ENCODE measurements around the gene AARS2. TPM values are rescaled to one million over a fixed set of nuclear protein-coding genes. Genes with fewer than 3 reads are reported as not detected.

Gene AARS2
- total and polyA plus RNA-seq, 9 of the 15 experiments (the other 6 are each of a cell fraction or from before 2014, with no cell fraction given): 0.97 to 34.0 (median 18.3) TPM

DNA sequence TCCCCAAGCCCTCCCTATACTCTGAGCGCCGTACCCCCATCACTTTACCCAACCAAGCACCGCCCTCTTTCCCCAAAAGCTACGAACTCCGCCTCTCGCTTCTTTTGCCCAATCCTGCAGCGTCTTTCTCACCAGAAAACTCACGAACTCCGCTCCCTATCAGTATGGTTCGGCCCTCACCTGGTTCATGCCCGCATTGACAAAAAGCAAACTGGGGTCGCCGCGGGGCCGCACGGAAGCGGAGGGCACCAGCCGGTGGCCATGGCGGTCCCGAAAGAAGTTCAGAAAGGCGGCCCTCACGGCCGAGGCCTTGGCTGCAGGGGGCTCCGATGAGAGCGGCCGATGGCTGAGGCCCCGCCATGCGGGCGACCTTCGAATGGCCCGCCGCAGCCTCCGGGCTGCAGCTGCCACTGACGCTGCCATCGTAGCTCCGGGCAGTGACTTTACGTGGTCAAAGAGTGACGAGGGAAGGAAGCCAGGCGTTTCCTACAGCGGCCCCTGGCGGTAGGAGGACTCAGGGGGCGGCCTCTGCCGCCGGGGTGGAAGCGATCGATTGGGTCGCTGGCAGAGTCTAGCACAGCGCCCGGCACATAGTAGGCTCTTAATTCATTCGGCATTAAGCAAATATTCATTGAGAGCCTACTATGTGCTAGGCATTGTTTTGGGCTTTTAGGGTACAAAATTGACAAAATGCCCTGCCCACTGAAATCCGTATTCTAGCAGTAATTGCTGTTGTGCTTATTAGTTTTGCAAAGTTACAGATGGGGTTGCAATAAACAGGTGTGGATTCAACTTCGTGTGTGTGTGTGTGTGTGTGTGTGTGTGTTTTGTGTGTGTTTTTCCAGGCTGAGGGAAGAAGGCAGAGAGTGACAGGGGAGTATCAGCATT lies at the start of gene AARS2 (continued):
- TF ChIP-seq ZNF277 (CRISPR knock-in tag; IDR thresholded peaks at IDR 0.05; ENCODE audit: borderline replicate concordance) (no peak), BCLAF1 (IDR thresholded peaks at IDR 0.05; ENCODE audit: borderline replicate concordance in 1 of 2, control insufficient read depth in 1 of 2, low read depth in 2 of 2, low read length in 1 of 2) (peak in 1 of 2 experiments; percentile 94; a peak in 3 of 4 replicates), GTF2A2 (tag; IDR thresholded peaks at IDR 0.05) (no peak), NCOA4 (IDR thresholded peaks at IDR 0.05; ENCODE audit: partially characterized antibody) (no peak), SP2 (IDR thresholded peaks at IDR 0.05; ENCODE audit: extremely low read depth, low read depth, low read length, poor library complexity, severe bottlenecking) (peak; percentile 94), NR1H2 (CRISPR knock-in tag; IDR thresholded peaks at IDR 0.05) (no peak), CAMTA2 (CRISPR knock-in tag; conservative IDR thresholded peaks at IDR 0.05) (no peak), TEAD1 (CRISPR knock-in tag; IDR thresholded peaks at IDR 0.05) (peak in 1 of 2 experiments; percentile 86; a peak in 2 of 4 replicates), NR2C2 (CRISPR knock-in tag; IDR thresholded peaks at IDR 0.05) (peak; percentile 72), NR2C2 (tag; IDR thresholded peaks at IDR 0.05) (peak; percentile 79), ELF2 (CRISPR knock-in tag; IDR thresholded peaks at IDR 0.05) (no peak), SMARCE1 (IDR thresholded peaks at IDR 0.05) (no peak), PCBP2 (IDR thresholded peaks at IDR 0.05; ENCODE audit: low read depth, low read length, poor library complexity, severe bottlenecking) (no peak), ZNF140 (CRISPR knock-in tag; IDR thresholded peaks at IDR 0.05) (no peak), DIDO1 (tag; IDR thresholded peaks at IDR 0.05; ENCODE audit: low read depth) (peak; percentile 84; the same call in 1 of the 2 replicates), RBM34 (IDR thresholded peaks at IDR 0.05; ENCODE audit: borderline replicate concordance, insufficient read depth, low read length) (no peak)
- TF ChIP-seq, protein P1, sequence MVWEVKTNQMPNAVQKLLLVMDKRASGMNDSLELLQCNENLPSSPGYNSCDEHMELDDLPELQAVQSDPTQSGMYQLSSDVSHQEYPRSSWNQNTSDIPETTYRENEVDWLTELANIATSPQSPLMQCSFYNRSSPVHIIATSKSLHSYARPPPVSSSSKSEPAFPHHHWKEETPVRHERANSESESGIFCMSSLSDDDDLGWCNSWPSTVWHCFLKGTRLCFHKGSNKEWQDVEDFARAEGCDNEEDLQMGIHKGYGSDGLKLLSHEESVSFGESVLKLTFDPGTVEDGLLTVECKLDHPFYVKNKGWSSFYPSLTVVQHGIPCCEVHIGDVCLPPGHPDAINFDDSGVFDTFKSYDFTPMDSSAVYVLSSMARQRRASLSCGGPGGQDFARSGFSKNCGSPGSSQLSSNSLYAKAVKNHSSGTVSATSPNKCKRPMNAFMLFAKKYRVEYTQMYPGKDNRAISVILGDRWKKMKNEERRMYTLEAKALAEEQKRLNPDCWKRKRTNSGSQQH (CRISPR knock-in tag; IDR thresholded peaks at IDR 0.05): no peak
